ENCODE results near the gene ITGAE.
"Not testable (repeated sequence)": the region's sequence is repeated elsewhere in the genome, so short reads cannot be mapped to it uniquely, and the experiment has no call there.

ITGAE gene

DNA sequence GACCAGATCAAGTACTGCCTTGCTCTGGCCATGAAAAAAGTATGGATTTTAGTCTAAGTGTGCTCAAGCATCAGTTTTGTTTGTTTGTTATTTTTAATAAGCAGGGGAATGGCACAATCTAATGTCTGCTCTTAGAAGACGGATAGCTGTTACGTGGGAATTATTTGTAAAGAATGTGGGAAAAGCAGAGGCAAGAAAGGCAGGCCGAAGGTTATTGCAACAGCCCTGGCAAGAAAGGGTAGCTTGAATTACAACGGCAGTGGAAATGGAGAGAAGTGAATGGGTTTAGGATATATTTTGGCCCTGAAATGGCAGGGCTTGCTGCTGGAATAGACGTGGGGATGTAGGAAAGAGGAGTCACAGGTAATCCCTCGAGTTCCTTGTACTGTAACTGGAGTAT lies 78.3 kb downstream of the ITGAE start:
- no peaks in the 10 kb centered on the region for H3K27me3 ChIP-seq (ENCODE audit: control insufficient read depth in 1 of 2, insufficient read depth in 2 of 2, low read length in 2 of 2)
- H3K36me3 ChIP-seq (ENCODE audit: control insufficient read depth in 1 of 2, insufficient read depth in 2 of 2, low read length in 2 of 2): peaks cover 4 to 9% of the 10 kb centered on the region in 2 donors
- H3K4me3 ChIP-seq (ENCODE audit: low read depth in 1 of 2, low read length in 2 of 2): peak overlapping the region; percentile 95 to 96
- H3K9me3 ChIP-seq (ENCODE audit: control insufficient read depth in 1 of 2, low read length in 2 of 2): no peaks in the 10 kb centered on the region
- H3K4me1 ChIP-seq (ENCODE audit: control insufficient read depth in 1 of 2, insufficient read depth in 2 of 2, low read length in 2 of 2): peaks cover 32 to 35% of the 10 kb centered on the region in 2 donors
- peak overlapping the region; percentile 85 to 91 for H3K9ac ChIP-seq (ENCODE audit: low read depth in 1 of 2, low read length in 2 of 2)
- no peak overlapping the region for H3K27ac ChIP-seq (ENCODE audit: low read depth, low read length)

DNA sequence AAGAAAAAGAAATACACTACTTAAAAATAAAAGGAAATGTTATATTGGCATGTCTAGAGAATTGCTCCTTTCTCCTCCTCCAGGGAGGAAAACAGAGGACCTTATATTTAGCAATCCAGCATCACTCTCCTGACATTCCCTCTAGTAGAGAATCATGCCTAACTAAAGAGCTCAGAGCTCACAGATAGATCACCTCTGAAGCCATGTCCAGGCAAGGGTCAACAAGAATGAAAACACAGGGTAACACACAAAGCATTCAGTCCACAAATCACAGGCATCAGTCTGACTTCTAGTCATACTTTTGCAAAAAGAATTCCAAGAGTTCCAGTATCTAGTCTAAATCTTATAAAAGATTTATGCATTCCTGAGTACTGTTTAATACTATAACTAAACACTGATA lies 81.7 kb downstream of the ITGAE start:
- Histone ChIP-seq H3K4me1 (ENCODE audit: control insufficient read depth in 1 of 2, insufficient read depth in 2 of 2, low read length in 2 of 2) (peaks cover 22 to 25% of the 10 kb centered on the region in 2 donors), H3K9ac (ENCODE audit: low read depth in 1 of 2, low read length in 2 of 2) (no peak overlapping the region), H3K36me3 (ENCODE audit: control insufficient read depth in 1 of 2, insufficient read depth in 2 of 2, low read length in 2 of 2) (peaks cover 29 to 38% of the 10 kb centered on the region in 2 donors), H3K27me3 (ENCODE audit: control insufficient read depth in 1 of 2, insufficient read depth in 2 of 2, low read length in 2 of 2) (no peaks in the 10 kb centered on the region), H3K27ac (ENCODE audit: low read depth, low read length) (no peak overlapping the region), H3K4me3 (ENCODE audit: low read depth in 1 of 2, low read length in 2 of 2) (no peak overlapping the region), H3K9me3 (ENCODE audit: control insufficient read depth in 1 of 2, low read length in 2 of 2) (no peaks in the 10 kb centered on the region)

DNA sequence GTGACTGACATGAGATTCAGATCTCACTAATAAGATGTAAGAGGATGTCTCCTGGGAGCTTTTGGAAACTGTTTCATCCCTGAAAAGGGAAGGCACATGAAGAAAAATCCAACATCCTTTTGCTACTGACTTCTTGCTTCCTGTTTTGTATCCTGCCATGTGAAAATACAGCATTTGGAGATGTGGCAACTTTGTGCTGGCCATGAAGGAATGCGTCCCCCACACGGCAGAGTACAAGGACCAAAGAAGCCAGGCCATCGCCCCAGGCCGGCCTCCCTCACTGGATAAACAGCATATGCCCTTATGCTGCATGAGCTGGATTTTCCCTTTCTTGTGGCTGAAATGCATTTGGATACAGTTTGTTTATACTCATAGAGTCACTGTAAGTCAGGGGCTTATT lies 82.8 kb downstream of the ITGAE start:
- no peak overlapping the region for H3K4me3 ChIP-seq (ENCODE audit: low read depth in 1 of 2, low read length in 2 of 2)
- peaks cover 19 to 20% of the 10 kb centered on the region in 2 donors for H3K4me1 ChIP-seq (ENCODE audit: control insufficient read depth in 1 of 2, insufficient read depth in 2 of 2, low read length in 2 of 2)
- no peaks in the 10 kb centered on the region for H3K9me3 ChIP-seq (ENCODE audit: control insufficient read depth in 1 of 2, low read length in 2 of 2)
- H3K36me3 ChIP-seq (ENCODE audit: control insufficient read depth in 1 of 2, insufficient read depth in 2 of 2, low read length in 2 of 2): peaks cover 29 to 38% of the 10 kb centered on the region in 2 donors
- H3K9ac ChIP-seq (ENCODE audit: low read depth in 1 of 2, low read length in 2 of 2): no peak overlapping the region
- H3K27ac ChIP-seq (ENCODE audit: low read depth, low read length): no peak overlapping the region
- H3K27me3 ChIP-seq (ENCODE audit: control insufficient read depth in 1 of 2, insufficient read depth in 2 of 2, low read length in 2 of 2): no peaks in the 10 kb centered on the region

DNA sequence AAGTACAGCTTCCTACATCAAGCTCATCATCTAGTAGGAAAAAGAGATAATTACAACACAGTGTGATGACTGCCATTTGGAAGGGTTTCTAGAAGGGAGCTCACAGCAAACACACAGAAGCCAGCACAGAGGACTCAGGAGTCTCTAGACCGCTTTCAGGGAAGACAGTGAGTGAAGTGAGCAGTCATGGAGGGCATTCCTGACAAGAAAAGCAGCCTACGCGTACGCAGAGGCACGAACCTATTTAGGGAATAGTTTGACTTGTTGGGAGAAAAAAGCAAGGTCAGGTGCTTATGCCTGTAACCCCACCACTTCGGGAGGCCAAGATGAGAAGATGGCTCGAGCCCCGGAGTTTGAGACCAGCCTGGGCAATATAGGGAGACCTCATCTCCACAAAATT lies 85.7 kb downstream of the ITGAE start:
- no peaks in the 10 kb centered on the region for H3K9me3 ChIP-seq (ENCODE audit: control insufficient read depth in 1 of 2, low read length in 2 of 2)
- H3K4me3 ChIP-seq (ENCODE audit: low read depth in 1 of 2, low read length in 2 of 2): no peak overlapping the region
- no peak overlapping the region for H3K9ac ChIP-seq (ENCODE audit: low read depth in 1 of 2, low read length in 2 of 2)
- H3K27ac ChIP-seq (ENCODE audit: low read depth, low read length): no peak overlapping the region
- H3K36me3 ChIP-seq (ENCODE audit: control insufficient read depth in 1 of 2, insufficient read depth in 2 of 2, low read length in 2 of 2): peaks cover 29 to 43% of the 10 kb centered on the region in 2 donors
- peaks cover 6 to 10% of the 10 kb centered on the region in 2 donors for H3K4me1 ChIP-seq (ENCODE audit: control insufficient read depth in 1 of 2, insufficient read depth in 2 of 2, low read length in 2 of 2)
- H3K27me3 ChIP-seq (ENCODE audit: control insufficient read depth in 1 of 2, insufficient read depth in 2 of 2, low read length in 2 of 2): no peaks in the 10 kb centered on the region

DNA sequence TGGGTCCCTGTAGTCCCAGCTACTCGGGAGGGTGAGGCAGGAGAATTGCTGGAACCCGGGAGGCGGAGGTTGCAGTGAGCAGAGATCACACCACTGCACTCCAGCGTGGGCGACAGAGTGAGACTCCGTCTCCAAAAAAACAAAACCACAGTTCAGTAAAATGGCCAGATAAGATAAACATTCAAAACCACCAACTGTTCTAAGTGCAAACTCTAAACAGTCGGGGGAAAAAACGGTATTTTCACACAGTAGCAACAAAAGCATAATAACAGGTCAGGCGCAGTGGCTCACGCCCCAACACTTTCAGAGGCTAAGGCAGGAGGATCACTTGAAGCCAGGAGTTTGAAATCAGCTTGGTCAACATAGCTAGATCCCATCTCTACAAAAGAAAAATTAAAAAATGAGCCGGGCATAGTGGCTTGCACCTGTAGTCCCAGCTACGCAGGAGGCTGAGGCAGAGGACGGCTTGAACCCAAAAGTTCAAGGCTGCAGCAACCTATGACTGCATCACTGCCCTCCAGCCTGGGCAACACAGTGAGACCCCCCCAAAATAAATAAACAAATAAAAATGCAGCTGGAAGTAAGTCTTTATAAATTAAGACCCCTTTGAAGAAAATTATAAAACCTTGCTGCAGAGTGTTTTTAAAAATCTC lies 88.1 kb downstream of the ITGAE start:
- Histone ChIP-seq H3K4me1 (ENCODE audit: control insufficient read depth in 1 of 2, insufficient read depth in 2 of 2, low read length in 2 of 2) (peaks cover 0 to 7% of the 10 kb centered on the region in 2 donors), H3K27me3 (ENCODE audit: control insufficient read depth in 1 of 2, insufficient read depth in 2 of 2, low read length in 2 of 2) (no peaks in the 10 kb centered on the region), H3K9me3 (ENCODE audit: control insufficient read depth in 1 of 2, low read length in 2 of 2) (no peaks in the 10 kb centered on the region), H3K9ac (ENCODE audit: low read depth in 1 of 2, low read length in 2 of 2) (no peak overlapping the region), H3K4me3 (ENCODE audit: low read depth in 1 of 2, low read length in 2 of 2) (no peak overlapping the region), H3K27ac (ENCODE audit: low read depth, low read length) (no peak overlapping the region), H3K36me3 (ENCODE audit: control insufficient read depth in 1 of 2, insufficient read depth in 2 of 2, low read length in 2 of 2) (peaks cover 25 to 35% of the 10 kb centered on the region in 2 donors)

DNA sequence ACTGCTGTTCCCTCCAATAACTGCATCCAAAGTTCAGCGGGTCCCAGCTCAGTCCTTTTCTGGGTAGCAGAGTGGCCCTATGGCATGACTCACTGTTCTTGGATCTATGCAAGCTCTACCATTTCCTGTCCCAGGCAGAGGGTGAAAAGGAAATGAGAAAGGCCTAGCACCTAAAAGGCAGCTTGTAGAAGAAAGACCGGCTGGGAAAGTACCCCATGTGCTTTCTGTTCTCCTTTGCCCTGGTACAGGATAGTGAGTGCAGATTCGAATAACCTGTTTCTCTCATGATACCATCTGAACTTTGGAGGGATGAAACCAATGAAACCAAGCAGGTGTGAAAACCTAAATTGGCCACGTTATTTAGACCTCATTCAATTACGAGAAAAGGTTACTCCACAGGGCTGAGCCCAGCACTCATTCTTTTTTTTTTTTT lies 90.0 kb downstream of the ITGAE start:
- H3K4me1 ChIP-seq (ENCODE audit: control insufficient read depth in 1 of 2, insufficient read depth in 2 of 2, low read length in 2 of 2): peaks cover 0 to 8% of the 10 kb centered on the region in 2 donors
- H3K9me3 ChIP-seq (ENCODE audit: control insufficient read depth in 1 of 2, low read length in 2 of 2): no peaks in the 10 kb centered on the region
- H3K27me3 ChIP-seq (ENCODE audit: control insufficient read depth in 1 of 2, insufficient read depth in 2 of 2, low read length in 2 of 2): no peaks in the 10 kb centered on the region
- no peak overlapping the region for H3K4me3 ChIP-seq (ENCODE audit: low read depth in 1 of 2, low read length in 2 of 2)
- H3K36me3 ChIP-seq (ENCODE audit: control insufficient read depth in 1 of 2, insufficient read depth in 2 of 2, low read length in 2 of 2): peaks cover 12 to 18% of the 10 kb centered on the region in 2 donors
- no peak overlapping the region for H3K9ac ChIP-seq (ENCODE audit: low read depth in 1 of 2, low read length in 2 of 2)
- no peak overlapping the region for H3K27ac ChIP-seq (ENCODE audit: low read depth, low read length)

DNA sequence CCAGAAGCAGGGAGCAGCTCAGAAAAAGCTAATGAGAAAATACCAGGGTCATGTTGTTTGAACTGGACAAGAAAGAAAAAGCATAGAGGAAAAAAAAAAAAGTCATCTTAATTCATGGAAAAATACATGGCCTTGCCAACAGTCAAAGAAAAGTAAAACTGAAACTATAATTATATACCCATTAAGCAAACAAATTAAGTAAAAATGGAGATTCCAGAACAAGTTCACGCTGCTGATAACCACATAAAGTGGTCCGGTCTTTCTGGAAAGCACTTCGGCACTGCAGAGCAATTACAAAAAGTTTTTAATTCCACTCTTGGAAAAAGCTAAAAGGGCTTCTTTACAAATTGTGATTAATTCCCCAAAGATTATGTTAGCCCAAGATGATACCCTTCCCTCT lies 92.6 kb downstream of the ITGAE start:
- Histone ChIP-seq H3K4me1 (ENCODE audit: control insufficient read depth in 1 of 2, insufficient read depth in 2 of 2, low read length in 2 of 2) (peaks cover 0 to 8% of the 10 kb centered on the region in 2 donors), H3K9me3 (ENCODE audit: control insufficient read depth in 1 of 2, low read length in 2 of 2) (no peaks in the 10 kb centered on the region), H3K36me3 (ENCODE audit: control insufficient read depth in 1 of 2, insufficient read depth in 2 of 2, low read length in 2 of 2) (peaks cover 0 to 4% of the 10 kb centered on the region in 2 donors), H3K9ac (ENCODE audit: low read depth in 1 of 2, low read length in 2 of 2) (no peak overlapping the region), H3K4me3 (ENCODE audit: low read depth in 1 of 2, low read length in 2 of 2) (no peak overlapping the region), H3K27ac (ENCODE audit: low read depth, low read length) (no peak overlapping the region), H3K27me3 (ENCODE audit: control insufficient read depth in 1 of 2, insufficient read depth in 2 of 2, low read length in 2 of 2) (no peaks in the 10 kb centered on the region)

DNA sequence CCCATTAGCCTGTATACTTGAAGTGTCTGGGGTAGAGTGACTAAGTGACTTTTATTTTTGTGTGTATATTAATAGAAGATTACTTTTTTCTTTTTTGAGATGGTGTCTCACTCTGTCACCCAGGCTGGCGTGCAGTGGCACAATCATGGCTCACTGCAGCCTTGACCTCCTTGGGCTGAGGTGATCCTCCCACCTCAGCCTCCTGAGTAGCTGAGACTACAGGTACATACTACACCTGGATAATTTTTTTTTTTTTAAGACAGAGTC lies 95.3 kb downstream of the ITGAE start:
- H3K27me3 ChIP-seq (ENCODE audit: control insufficient read depth in 1 of 2, insufficient read depth in 2 of 2, low read length in 2 of 2); H3K4me1 ChIP-seq (ENCODE audit: control insufficient read depth in 1 of 2, insufficient read depth in 2 of 2, low read length in 2 of 2); H3K9ac ChIP-seq (ENCODE audit: low read depth in 1 of 2, low read length in 2 of 2); H3K9me3 ChIP-seq (ENCODE audit: control insufficient read depth in 1 of 2, low read length in 2 of 2); H3K4me3 ChIP-seq (ENCODE audit: low read depth in 1 of 2, low read length in 2 of 2); H3K36me3 ChIP-seq (ENCODE audit: control insufficient read depth in 1 of 2, insufficient read depth in 2 of 2, low read length in 2 of 2); H3K27ac ChIP-seq (ENCODE audit: low read depth, low read length): not testable (repeated sequence)

DNA sequence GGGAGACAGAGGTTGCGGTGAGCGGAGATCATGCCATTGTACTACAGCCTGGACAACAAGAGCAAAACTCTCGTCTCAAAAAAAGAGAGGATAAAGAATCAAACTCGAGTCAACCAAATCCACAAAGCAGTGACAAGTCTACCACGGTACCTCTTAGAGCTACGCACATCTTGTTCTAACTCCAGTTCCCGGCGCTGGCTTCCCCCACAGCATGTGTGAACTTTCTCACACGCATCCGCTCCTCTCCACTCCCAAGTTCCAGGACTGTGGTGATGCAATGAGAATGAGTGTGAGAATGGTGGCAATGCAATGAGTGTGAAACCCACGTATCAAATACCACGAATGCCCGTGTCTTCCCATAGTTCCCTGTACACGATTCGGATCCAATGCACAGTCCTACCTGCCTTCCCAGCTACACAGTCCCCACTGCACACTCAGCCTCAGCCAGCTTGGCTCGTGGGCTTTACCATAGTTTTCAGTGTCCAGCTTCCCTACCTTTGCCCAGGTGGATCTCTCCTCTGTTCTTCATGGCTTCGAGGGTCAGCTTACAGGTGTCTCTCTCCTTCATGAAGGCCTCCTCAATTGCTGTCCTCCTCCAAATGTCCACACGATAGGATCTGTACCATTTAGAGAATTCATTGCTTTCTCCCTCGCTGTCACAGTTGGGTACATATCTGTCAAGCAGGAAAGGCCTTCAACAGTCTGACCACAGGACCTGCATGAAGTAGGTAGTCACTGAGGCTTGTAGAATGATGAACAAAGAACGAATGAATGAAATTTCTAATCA lies 95.9 kb downstream of the ITGAE start:
- H3K4me3 ChIP-seq (ENCODE audit: low read depth in 1 of 2, low read length in 2 of 2): no peak overlapping the region
- H3K4me1 ChIP-seq (ENCODE audit: control insufficient read depth in 1 of 2, insufficient read depth in 2 of 2, low read length in 2 of 2): peaks cover 0 to 8% of the 10 kb centered on the region in 2 donors
- H3K9ac ChIP-seq (ENCODE audit: low read depth in 1 of 2, low read length in 2 of 2): no peak overlapping the region
- no peaks in the 10 kb centered on the region for H3K9me3 ChIP-seq (ENCODE audit: control insufficient read depth in 1 of 2, low read length in 2 of 2)
- no peak overlapping the region for H3K27ac ChIP-seq (ENCODE audit: low read depth, low read length)
- no peaks in the 10 kb centered on the region for H3K36me3 ChIP-seq (ENCODE audit: control insufficient read depth in 1 of 2, insufficient read depth in 2 of 2, low read length in 2 of 2)
- H3K27me3 ChIP-seq (ENCODE audit: control insufficient read depth in 1 of 2, insufficient read depth in 2 of 2, low read length in 2 of 2): no peaks in the 10 kb centered on the region

DNA sequence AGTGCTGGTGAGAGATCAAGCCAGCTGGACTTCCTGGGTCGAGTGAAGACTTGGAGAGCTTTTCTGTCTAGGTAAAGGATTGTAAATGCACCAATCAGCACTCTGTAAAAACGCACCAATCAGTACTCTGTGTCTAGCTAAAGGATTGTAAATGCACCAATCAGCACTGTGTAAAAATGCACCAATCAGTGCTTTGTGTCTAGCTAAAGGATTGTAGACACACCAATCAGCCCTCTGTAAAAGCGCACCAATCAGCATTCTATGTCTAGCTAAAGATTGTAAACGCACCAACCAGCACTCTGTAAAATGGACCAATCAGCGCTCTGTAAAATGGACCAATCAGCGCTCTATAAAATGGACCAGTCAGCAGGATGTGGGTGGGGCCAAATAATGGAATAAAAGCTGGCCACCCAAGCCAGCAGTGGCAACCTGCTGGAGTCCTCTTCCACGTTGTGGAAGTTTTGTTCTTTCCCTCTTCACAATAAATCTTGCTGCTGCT lies 98.9 kb downstream of the ITGAE start:
- H3K9me3 ChIP-seq (ENCODE audit: control insufficient read depth in 1 of 2, low read length in 2 of 2); H3K36me3 ChIP-seq (ENCODE audit: control insufficient read depth in 1 of 2, insufficient read depth in 2 of 2, low read length in 2 of 2); H3K27me3 ChIP-seq (ENCODE audit: control insufficient read depth in 1 of 2, insufficient read depth in 2 of 2, low read length in 2 of 2): not testable (repeated sequence)

More for the DNA sequence above, 98.9 kb downstream of the ITGAE start:
- not testable (repeated sequence) for H3K9ac ChIP-seq (ENCODE audit: low read depth in 1 of 2, low read length in 2 of 2); H3K4me3 ChIP-seq (ENCODE audit: low read depth in 1 of 2, low read length in 2 of 2); H3K4me1 ChIP-seq (ENCODE audit: control insufficient read depth in 1 of 2, insufficient read depth in 2 of 2, low read length in 2 of 2); H3K27ac ChIP-seq (ENCODE audit: low read depth, low read length)
